Liver (tissue), 9 donors: ENCODE results near the gene USP53. TPM values are rescaled to one million over a fixed set of nuclear protein-coding genes. Genes with fewer than 3 reads are reported as not detected.

ENCODE experiments used
- DNase-seq: peaks from one replicate; pipeline ENCODE4 v3.0.0-alpha.2; 2017; ENCODE audit warnings: low spot score
- H3K27ac ChIP-seq, 2 donors: one replicate each; pipeline ENCODE4 v1.7.0; 2013; ENCODE audit warnings: inconsistent platforms in 2 of 2, low read length in 2 of 2, control low read depth in 1 of 2, low read depth in 1 of 2, mild to moderate bottlenecking in 1 of 2
- H3K27me3 ChIP-seq, 4 donors: one replicate each; pipeline versions ENCODE4 v1.6.1 to v1.7.0; 2013; ENCODE audit warnings: low read length in 3 of 4, inconsistent platforms in 1 of 4, mild to moderate bottlenecking in 1 of 4, moderate library complexity in 1 of 4; ENCODE audit not compliant: control insufficient read depth in 4 of 4, insufficient read depth in 4 of 4
- H3K36me3 ChIP-seq, 4 donors: one replicate each; pipeline versions ENCODE4 v1.6.1 to v1.7.0; 2013; ENCODE audit warnings: low read length in 3 of 4, mild to moderate bottlenecking in 3 of 4, low read depth in 1 of 4, moderate library complexity in 1 of 4; ENCODE audit not compliant: control insufficient read depth in 4 of 4, insufficient read depth in 3 of 4
- H3K4me1 ChIP-seq, 4 donors: one replicate each; pipeline versions ENCODE4 v1.6.1 to v1.7.0; 2013; ENCODE audit warnings: low read length in 3 of 4, mild to moderate bottlenecking in 3 of 4, moderate library complexity in 1 of 4; ENCODE audit not compliant: control insufficient read depth in 4 of 4, insufficient read depth in 4 of 4
- H3K4me3 ChIP-seq, 3 donors: one replicate each; pipeline versions ENCODE4 v1.6.1 to v1.7.0; 2013; ENCODE audit warnings: low read length in 3 of 3, control low read depth in 1 of 3, low read depth in 1 of 3, mild to moderate bottlenecking in 1 of 3
- H3K9ac ChIP-seq, 2 donors: one replicate each; pipeline ENCODE4 v1.7.0; 2013; ENCODE audit warnings: low read length in 2 of 2, mild to moderate bottlenecking in 2 of 2, moderate library complexity in 2 of 2, control low read depth in 1 of 2, low read depth in 1 of 2
- H3K9me3 ChIP-seq, 4 donors: one replicate each; pipeline versions ENCODE4 v1.6.1 to v1.7.0; 2013; ENCODE audit warnings: low read length in 3 of 4; ENCODE audit not compliant: control insufficient read depth in 4 of 4
- EGR1 ChIP-seq, 2 donors: IDR thresholded peaks; 2 replicates each; pipeline ENCODE4 v1.6.1; 2016 to 2018; ENCODE audit warnings: antibody characterized with exemption in 2 of 2, low read depth in 2 of 2
- FOXA1 ChIP-seq: IDR thresholded peaks from 2 replicates; pipeline ENCODE4 v1.6.1; 2016; ENCODE audit warnings: antibody characterized with exemption
- FOXA2 ChIP-seq: IDR thresholded peaks from 2 replicates; pipeline ENCODE4 v1.6.1; 2016; ENCODE audit warnings: antibody characterized with exemption
- GABPA ChIP-seq, 2 donors: IDR thresholded peaks in 1 of 2; conservative IDR thresholded peaks in 1 of 2; 2 replicates each; pipeline ENCODE4 v1.6.1; 2016; ENCODE audit warnings: antibody characterized with exemption in 2 of 2, mild to moderate bottlenecking in 1 of 2, moderate library complexity in 1 of 2
- HNF4A ChIP-seq, 2 donors: conservative IDR thresholded peaks; 2 replicates each; pipeline ENCODE4 v1.6.1; 2016; ENCODE audit warnings: antibody characterized with exemption in 2 of 2, mild to moderate bottlenecking in 2 of 2
- HNF4G ChIP-seq: IDR thresholded peaks from 2 replicates; pipeline ENCODE4 v1.6.1; 2016; ENCODE audit warnings: antibody characterized with exemption
- JUND ChIP-seq, 2 donors: IDR thresholded peaks; 2 replicates each; pipeline ENCODE4 v1.6.1; 2016; ENCODE audit warnings: antibody characterized with exemption in 2 of 2
- NR2F2 ChIP-seq: IDR thresholded peaks from 2 replicates; pipeline ENCODE4 v1.6.1; 2016; ENCODE audit warnings: antibody characterized with exemption
- RAD21 ChIP-seq, 2 donors: IDR thresholded peaks; 2 replicates each; pipeline ENCODE4 v1.6.1; 2016; ENCODE audit warnings: antibody characterized with exemption in 2 of 2, mild to moderate bottlenecking in 2 of 2
- RXRA ChIP-seq, 2 donors: IDR thresholded peaks; 2 replicates each; pipeline ENCODE4 v1.6.1; 2017 to 2018; ENCODE audit warnings: antibody characterized with exemption in 2 of 2, mild to moderate bottlenecking in 1 of 2
- SP1 ChIP-seq: IDR thresholded peaks from 2 replicates; pipeline ENCODE4 v1.6.1; 2018; ENCODE audit warnings: antibody characterized with exemption, mild to moderate bottlenecking
- TAF1 ChIP-seq: conservative IDR thresholded peaks from 2 replicates; pipeline ENCODE4 v1.6.1; 2016; ENCODE audit warnings: antibody characterized with exemption, mild to moderate bottlenecking
- YY1 ChIP-seq: IDR thresholded peaks from 2 replicates; pipeline ENCODE4 v1.6.1; 2016; ENCODE audit warnings: antibody characterized with exemption, mild to moderate bottlenecking
- WGBS: extraction: QIAGEN DNeasy Blood & Tissue Kit; methylation state at CpG from one replicate; pipeline ENCODE4 v1.1.7; 2013; 5-methylcytosine and 5-hydroxymethylcytosine counted together
- polyA plus RNA-seq, 2 donors: library from polyadenylated mRNA; stranded (reverse) in 1 of 2; unstranded in 1 of 2; fragments of 200-250 nt in 1 of 2; fragments of >200 nt in 1 of 2; fragmentation: Nextera tagmentation in 1 of 2; extraction: Ambion mirVana in 1 of 2; gene quantifications; one replicate each; pipeline versions ENCODE4 v1.2.1 to v1.2.3, GENCODE V29; 2013 to 2015
- total RNA-seq, 2 donors: library from RNA; depleted of rRNA; stranded (reverse); fragments of >200 nt; gene quantifications; one replicate each; pipeline ENCODE4 v1.2.3, GENCODE V29; 2014
- TF ChIP-seq, protein P1 (sequence below): IDR thresholded peaks from 2 replicates; pipeline ENCODE4 v1.6.1; 2016; ENCODE audit warnings: antibody characterized with exemption, mild to moderate bottlenecking
- TF ChIP-seq, protein P2 (sequence below): IDR thresholded peaks from 2 replicates; pipeline ENCODE4 v1.6.1; 2016; ENCODE audit warnings: antibody characterized with exemption
- TF ChIP-seq, protein P3 (sequence below): fragments of 150-350 bp; IDR thresholded peaks from 2 replicates; pipeline ENCODE4 v1.5.1; 2017; ENCODE audit warnings: improper control_type of control experiment, low read depth, low read length; ENCODE audit not compliant: missing input control
- TF ChIP-seq, protein P4 (sequence below): IDR thresholded peaks from 2 replicates; pipeline ENCODE4 v1.6.1; 2016; ENCODE audit warnings: antibody characterized with exemption
- TF ChIP-seq, protein P5 (sequence below): IDR thresholded peaks from 2 replicates; pipeline ENCODE4 v1.6.1; 2016; ENCODE audit warnings: antibody characterized with exemption
- donor health status: healthy.
- donor health status: healthy.
- donor health status: healthy.
- donor health status: healthy.
- donor health status: healthy.

USP53 gene
- total and polyA plus RNA-seq, 4 donors = 4.7 to 20.7 (median 5.9) TPM

DNA sequence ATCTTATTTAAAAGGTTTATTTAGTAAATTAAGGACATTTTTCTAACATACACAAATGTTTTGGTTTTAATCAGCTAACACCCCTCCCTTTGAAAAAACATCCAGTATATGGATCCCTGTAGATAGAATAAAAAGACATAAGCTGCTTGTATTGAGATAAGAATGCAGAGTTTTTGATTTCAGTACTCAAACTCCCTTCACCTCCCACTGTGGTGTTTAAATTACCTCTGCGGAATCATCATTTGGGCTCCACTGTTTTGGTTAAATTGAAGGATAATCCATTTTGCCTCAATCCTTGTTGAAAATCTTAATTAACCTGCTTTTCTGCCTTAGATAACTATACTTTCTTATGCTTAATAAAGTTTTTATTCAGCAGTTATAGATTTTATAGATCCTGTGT lies 27.6 kb downstream of the USP53 start (continued):
- no peak for TF ChIP-seq NR2F2

DNA sequence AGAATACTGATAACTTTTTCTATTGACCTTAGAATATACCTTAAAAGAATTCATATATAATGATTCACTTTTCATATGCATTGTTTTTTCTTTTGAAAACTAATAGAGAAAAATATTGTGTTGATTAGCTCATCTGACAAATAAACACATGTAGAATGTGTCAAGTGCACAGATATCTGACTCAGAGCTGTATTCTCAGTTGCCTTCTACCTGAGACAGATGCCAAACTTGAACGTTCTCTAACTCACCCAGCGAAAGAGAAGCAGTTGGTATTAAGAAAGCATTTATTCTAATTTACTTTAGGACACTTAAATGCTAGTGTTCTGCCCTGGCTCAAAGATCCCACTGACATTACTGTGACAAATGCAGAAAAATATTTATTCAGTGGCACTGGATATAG lies 28.1 kb downstream of the USP53 start:
- no peak for DNase-seq
- H3K36me3 ChIP-seq = peaks cover 0 to 17% (median 4%) of the 10 kb centered on the region in 4 donors
- 91% methylated on average over 2 of the region's 2 CpGs for WGBS
- H3K9ac ChIP-seq = no peak overlapping the region
- H3K27ac ChIP-seq = no peak overlapping the region
- H3K27me3 ChIP-seq = no peaks in the 10 kb centered on the region
- H3K4me1 ChIP-seq = peaks cover 0 to 2% (median 0%) of the 10 kb centered on the region in 4 donors
- no peaks in the 10 kb centered on the region for H3K9me3 ChIP-seq
- H3K4me3 ChIP-seq = no peak overlapping the region
- no peak for TF ChIP-seq RAD21 (IDR thresholded peaks at IDR 0.05)
- no peak for TF ChIP-seq NR2F2
- TF ChIP-seq FOXA1 = no peak
- no peak for TF ChIP-seq RXRA (IDR thresholded peaks at IDR 0.05)
- TF ChIP-seq SP1 = no peak
- no peak for TF ChIP-seq GABPA (IDR thresholded peaks at IDR 0.05 in 1 of 2, conservative IDR thresholded peaks at IDR 0.05 in 1 of 2)
- no peak for TF ChIP-seq HNF4A (conservative IDR thresholded peaks at IDR 0.05)
- TF ChIP-seq, protein P1, sequence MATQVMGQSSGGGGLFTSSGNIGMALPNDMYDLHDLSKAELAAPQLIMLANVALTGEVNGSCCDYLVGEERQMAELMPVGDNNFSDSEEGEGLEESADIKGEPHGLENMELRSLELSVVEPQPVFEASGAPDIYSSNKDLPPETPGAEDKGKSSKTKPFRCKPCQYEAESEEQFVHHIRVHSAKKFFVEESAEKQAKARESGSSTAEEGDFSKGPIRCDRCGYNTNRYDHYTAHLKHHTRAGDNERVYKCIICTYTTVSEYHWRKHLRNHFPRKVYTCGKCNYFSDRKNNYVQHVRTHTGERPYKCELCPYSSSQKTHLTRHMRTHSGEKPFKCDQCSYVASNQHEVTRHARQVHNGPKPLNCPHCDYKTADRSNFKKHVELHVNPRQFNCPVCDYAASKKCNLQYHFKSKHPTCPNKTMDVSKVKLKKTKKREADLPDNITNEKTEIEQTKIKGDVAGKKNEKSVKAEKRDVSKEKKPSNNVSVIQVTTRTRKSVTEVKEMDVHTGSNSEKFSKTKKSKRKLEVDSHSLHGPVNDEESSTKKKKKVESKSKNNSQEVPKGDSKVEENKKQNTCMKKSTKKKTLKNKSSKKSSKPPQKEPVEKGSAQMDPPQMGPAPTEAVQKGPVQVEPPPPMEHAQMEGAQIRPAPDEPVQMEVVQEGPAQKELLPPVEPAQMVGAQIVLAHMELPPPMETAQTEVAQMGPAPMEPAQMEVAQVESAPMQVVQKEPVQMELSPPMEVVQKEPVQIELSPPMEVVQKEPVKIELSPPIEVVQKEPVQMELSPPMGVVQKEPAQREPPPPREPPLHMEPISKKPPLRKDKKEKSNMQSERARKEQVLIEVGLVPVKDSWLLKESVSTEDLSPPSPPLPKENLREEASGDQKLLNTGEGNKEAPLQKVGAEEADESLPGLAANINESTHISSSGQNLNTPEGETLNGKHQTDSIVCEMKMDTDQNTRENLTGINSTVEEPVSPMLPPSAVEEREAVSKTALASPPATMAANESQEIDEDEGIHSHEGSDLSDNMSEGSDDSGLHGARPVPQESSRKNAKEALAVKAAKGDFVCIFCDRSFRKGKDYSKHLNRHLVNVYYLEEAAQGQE = no peak
- TF ChIP-seq JUND (IDR thresholded peaks at IDR 0.05) = no peak
- TF ChIP-seq HNF4G = no peak
- TF ChIP-seq FOXA2 = no peak
- TF ChIP-seq, protein P2, sequence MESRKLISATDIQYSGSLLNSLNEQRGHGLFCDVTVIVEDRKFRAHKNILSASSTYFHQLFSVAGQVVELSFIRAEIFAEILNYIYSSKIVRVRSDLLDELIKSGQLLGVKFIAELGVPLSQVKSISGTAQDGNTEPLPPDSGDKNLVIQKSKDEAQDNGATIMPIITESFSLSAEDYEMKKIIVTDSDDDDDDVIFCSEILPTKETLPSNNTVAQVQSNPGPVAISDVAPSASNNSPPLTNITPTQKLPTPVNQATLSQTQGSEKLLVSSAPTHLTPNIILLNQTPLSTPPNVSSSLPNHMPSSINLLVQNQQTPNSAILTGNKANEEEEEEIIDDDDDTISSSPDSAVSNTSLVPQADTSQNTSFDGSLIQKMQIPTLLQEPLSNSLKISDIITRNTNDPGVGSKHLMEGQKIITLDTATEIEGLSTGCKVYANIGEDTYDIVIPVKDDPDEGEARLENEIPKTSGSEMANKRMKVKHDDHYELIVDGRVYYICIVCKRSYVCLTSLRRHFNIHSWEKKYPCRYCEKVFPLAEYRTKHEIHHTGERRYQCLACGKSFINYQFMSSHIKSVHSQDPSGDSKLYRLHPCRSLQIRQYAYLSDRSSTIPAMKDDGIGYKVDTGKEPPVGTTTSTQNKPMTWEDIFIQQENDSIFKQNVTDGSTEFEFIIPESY = no peak
- TF ChIP-seq, protein P3, sequence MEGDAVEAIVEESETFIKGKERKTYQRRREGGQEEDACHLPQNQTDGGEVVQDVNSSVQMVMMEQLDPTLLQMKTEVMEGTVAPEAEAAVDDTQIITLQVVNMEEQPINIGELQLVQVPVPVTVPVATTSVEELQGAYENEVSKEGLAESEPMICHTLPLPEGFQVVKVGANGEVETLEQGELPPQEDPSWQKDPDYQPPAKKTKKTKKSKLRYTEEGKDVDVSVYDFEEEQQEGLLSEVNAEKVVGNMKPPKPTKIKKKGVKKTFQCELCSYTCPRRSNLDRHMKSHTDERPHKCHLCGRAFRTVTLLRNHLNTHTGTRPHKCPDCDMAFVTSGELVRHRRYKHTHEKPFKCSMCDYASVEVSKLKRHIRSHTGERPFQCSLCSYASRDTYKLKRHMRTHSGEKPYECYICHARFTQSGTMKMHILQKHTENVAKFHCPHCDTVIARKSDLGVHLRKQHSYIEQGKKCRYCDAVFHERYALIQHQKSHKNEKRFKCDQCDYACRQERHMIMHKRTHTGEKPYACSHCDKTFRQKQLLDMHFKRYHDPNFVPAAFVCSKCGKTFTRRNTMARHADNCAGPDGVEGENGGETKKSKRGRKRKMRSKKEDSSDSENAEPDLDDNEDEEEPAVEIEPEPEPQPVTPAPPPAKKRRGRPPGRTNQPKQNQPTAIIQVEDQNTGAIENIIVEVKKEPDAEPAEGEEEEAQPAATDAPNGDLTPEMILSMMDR = no peak
- no peak for TF ChIP-seq TAF1
- TF ChIP-seq, protein P4, sequence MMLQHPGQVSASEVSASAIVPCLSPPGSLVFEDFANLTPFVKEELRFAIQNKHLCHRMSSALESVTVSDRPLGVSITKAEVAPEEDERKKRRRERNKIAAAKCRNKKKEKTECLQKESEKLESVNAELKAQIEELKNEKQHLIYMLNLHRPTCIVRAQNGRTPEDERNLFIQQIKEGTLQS = no peak
- TF ChIP-seq, protein P5, sequence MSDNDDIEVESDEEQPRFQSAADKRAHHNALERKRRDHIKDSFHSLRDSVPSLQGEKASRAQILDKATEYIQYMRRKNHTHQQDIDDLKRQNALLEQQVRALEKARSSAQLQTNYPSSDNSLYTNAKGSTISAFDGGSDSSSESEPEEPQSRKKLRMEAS = no peak
- TF ChIP-seq EGR1 (IDR thresholded peaks at IDR 0.05; ENCODE audit: low read depth in 2 of 2) = no peak
- TF ChIP-seq YY1 = no peak
